Esophagus squamous epithelium (tissue), 5 donors: ENCODE measurements around the gene DBP. TPM values are rescaled to one million over a fixed set of nuclear protein-coding genes. Genes with fewer than 3 reads are reported as not detected.

ENCODE experiments used
- DNase-seq: peaks from one replicate; lab custom pipeline; 2025; lab: John Stamatoyannopoulos, UW
- H3K27ac ChIP-seq, 4 donors: fragments of 200-600 bp; sonication (generic); one replicate each; pipeline ENCODE4 v1.5.1; 2016 to 2019; ENCODE audit warnings: mild to moderate bottlenecking in 1 of 4
- H3K27me3 ChIP-seq, 4 donors: fragments of 200-600 bp; sonication (generic); 1 replicate in 3 of 4; 2 replicates in 1 of 4; pipeline versions ENCODE4 v1.5.1 to v1.6.0; 2017 to 2021; ENCODE audit warnings: antibody characterized with exemption in 1 of 4
- H3K36me3 ChIP-seq, 3 donors: fragments of 200-600 bp; sonication (generic); one replicate each; pipeline ENCODE4 v1.5.1; 2016 to 2019
- H3K4me1 ChIP-seq, 3 donors: fragments of 200-600 bp; sonication (generic); one replicate each; pipeline ENCODE4 v1.5.1; 2017 to 2019
- H3K4me3 ChIP-seq, 4 donors: fragments of 200-600 bp; sonication (generic); 1 replicate in 3 of 4; 2 replicates in 1 of 4; pipeline ENCODE4 v1.5.1; 2016 to 2019; ENCODE audit warnings: mild to moderate bottlenecking in 2 of 4, moderate library complexity in 1 of 4
- H3K9me3 ChIP-seq, 3 donors: fragments of 200-600 bp; sonication (generic); one replicate each; pipeline ENCODE4 v1.5.1; 2016 to 2019
- POLR2A ChIP-seq, 4 donors: fragments of 450-650 bp; IDR thresholded peaks; one replicate each; pipeline ENCODE4 v1.6.1; 2017; ENCODE audit warnings: antibody characterized with exemption in 4 of 4, mild to moderate bottlenecking in 4 of 4, moderate library complexity in 3 of 4
- WGBS, 2 donors: methylation state at CpG; one replicate each; pipeline ENCODE4 v1.1.5; 2018; 5-methylcytosine and 5-hydroxymethylcytosine counted together
- intact Hi-C: fragments of 100-400 bp; cut with DNase I; formaldehyde crosslinking; loops from one replicate; pipeline ENCODE4 v1.15.0; 2022
- total RNA-seq, 4 donors: library from RNA; depleted of rRNA; stranded (reverse); fragments of >200 nt; gene quantifications; one replicate each; pipeline ENCODE4 v1.1.0, GENCODE V29; 2016
- TF ChIP-seq, protein P1 (sequence below), 6 experiments: fragments of 450-650 bp in 4 of 6; fragments of 200-600 bp in 2 of 6; sonication (generic) in 2 of 6; IDR thresholded peaks; one replicate each; pipeline ENCODE4 v1.5.1; 2016 to 2019; ENCODE audit warnings: antibody characterized with exemption in 6 of 6, mild to moderate bottlenecking in 4 of 6, moderate library complexity in 4 of 6
- donor health status: DM: yes; HTN: yes; CAD: no.

Gene DBP
- total RNA-seq, 4 donors from 2014 or later: 4.2 to 16.2 (median 11.7) TPM

DNA sequence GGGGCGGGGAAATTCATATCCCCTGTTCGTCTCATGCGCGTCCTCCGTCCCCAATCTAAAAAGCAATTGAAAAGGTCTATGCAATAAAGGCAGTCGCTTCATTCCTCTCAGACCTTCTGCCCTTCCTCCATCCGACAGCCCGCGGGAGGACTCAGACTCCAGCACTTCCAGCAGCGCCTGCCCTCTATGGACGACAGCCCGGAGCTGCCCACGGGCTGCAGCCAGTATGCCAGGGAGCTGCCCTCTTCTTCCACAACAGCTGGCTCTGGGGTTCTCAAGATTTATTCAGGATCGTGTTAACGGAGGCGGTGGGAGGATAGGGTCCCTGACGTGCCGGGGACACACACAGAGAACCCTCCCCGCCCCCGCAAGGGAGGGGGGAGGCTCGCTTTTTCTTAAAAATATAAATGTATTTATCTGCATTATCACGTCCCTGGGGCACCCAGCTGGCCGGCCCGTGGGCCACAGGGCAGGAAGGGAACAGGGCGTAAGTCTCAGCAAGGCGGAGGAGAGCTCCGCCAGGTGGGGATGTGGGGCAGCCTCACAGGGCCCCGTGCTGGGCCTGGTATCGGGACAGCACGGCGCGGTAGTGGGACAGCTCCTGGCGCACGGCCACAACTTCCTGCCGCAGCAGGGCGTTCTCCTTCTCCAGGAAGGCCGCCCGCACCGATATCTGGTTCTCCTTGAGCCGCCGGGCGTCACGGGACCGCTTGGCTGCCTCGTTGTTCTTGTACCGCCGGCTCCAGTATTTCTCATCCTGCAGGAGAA is 6.7 kb downstream of the DBP start:
- DNase-seq: no peak
- H3K4me3 ChIP-seq: peak overlapping the region in 1 of 4 donors; percentile 43
- TF ChIP-seq POLR2A (IDR thresholded peaks at IDR 0.05): no peak
- TF ChIP-seq, protein P1, sequence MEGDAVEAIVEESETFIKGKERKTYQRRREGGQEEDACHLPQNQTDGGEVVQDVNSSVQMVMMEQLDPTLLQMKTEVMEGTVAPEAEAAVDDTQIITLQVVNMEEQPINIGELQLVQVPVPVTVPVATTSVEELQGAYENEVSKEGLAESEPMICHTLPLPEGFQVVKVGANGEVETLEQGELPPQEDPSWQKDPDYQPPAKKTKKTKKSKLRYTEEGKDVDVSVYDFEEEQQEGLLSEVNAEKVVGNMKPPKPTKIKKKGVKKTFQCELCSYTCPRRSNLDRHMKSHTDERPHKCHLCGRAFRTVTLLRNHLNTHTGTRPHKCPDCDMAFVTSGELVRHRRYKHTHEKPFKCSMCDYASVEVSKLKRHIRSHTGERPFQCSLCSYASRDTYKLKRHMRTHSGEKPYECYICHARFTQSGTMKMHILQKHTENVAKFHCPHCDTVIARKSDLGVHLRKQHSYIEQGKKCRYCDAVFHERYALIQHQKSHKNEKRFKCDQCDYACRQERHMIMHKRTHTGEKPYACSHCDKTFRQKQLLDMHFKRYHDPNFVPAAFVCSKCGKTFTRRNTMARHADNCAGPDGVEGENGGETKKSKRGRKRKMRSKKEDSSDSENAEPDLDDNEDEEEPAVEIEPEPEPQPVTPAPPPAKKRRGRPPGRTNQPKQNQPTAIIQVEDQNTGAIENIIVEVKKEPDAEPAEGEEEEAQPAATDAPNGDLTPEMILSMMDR (IDR thresholded peaks at IDR 0.05): no peak
- intact Hi-C loops: no loop called here
- peaks cover 0 to 57% (median 0%) of the 10 kb centered on the region in 3 donors for H3K36me3 ChIP-seq
- H3K27me3 ChIP-seq: no peaks in the 10 kb centered on the region
- H3K4me1 ChIP-seq: peaks cover 40 to 91% (median 49%) of the 10 kb centered on the region in 3 donors
- WGBS, 2 donors: 69 to 80% methylated on average over 15 to 23 of the region's 47 CpGs
- no peaks in the 10 kb centered on the region for H3K9me3 ChIP-seq
- peak overlapping the region; percentile 52 to 98 (median 84) for H3K27ac ChIP-seq

DNA sequence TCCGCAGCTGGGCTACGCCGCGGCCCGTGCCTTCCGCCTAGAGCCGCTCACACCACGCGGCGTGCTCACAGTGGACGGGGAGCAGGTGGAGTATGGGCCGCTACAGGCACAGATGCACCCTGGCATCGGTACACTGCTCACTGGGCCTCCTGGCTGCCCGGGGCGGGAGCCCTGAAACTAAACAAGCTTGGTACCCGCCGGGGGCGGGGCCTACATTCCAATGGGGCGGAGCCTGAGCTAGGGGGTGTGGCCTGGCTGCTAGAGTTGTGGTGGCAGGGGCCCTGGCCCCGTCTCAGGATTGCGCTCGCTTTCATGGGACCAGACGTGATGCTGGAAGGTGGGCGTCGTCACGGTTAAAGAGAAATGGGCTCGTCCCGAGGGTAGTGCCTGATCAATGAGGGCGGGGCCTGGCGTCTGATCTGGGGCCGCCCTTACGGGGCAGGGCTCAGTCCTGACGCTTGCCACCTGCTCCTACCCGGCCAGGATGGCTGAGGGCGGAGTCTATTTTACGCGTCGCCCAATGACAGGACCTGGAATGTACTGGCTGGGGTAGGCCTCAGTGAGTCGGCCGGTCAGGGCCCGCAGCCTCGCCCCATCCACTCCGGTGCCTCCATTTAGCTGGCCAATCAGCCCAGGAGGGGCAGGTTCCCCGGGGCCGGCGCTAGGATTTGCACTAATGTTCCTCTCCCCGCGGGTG is 7.4 kb downstream of the DBP start:
- H3K4me1 ChIP-seq: peaks cover 40 to 91% (median 47%) of the 10 kb centered on the region in 3 donors
- no peaks in the 10 kb centered on the region for H3K9me3 ChIP-seq
- intact Hi-C loops: no loop called here
- H3K27me3 ChIP-seq: no peaks in the 10 kb centered on the region
- H3K36me3 ChIP-seq: peaks cover 0 to 57% (median 0%) of the 10 kb centered on the region in 3 donors
- no peak overlapping the region for H3K4me3 ChIP-seq
- WGBS, 2 donors: 31 to 48% methylated on average over 9 to 10 of the region's 48 CpGs
- H3K27ac ChIP-seq: peak overlapping the region; percentile 52 to 98 (median 84)
- no peak for TF ChIP-seq POLR2A (IDR thresholded peaks at IDR 0.05)
- TF ChIP-seq, protein P1 (IDR thresholded peaks at IDR 0.05): no peak
- DNase-seq: no peak

DNA sequence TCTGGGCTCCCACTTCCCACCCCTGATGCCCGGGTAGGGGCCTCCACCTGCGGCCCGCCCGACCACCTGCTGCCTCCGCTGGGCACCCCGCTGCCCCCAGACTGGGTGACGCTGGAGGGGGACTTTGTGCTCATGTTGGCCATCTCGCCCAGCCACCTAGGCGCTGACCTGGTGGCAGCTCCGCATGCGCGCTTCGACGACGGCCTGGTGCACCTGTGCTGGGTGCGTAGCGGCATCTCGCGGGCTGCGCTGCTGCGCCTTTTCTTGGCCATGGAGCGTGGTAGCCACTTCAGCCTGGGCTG is 7.9 kb downstream of the DBP start:
- DNase-seq: no peak
- WGBS, 2 donors: 87 to 100% methylated on average over 1 to 14 of the region's 22 CpGs
- peak overlapping the region; percentile 52 to 98 (median 84) for H3K27ac ChIP-seq
- TF ChIP-seq POLR2A (IDR thresholded peaks at IDR 0.05): no peak
- TF ChIP-seq, protein P1 (IDR thresholded peaks at IDR 0.05): no peak
- peaks cover 42 to 91% (median 50%) of the 10 kb centered on the region in 3 donors for H3K4me1 ChIP-seq
- intact Hi-C loops: no loop called here
- peaks cover 0 to 57% (median 0%) of the 10 kb centered on the region in 3 donors for H3K36me3 ChIP-seq
- no peaks in the 10 kb centered on the region for H3K9me3 ChIP-seq
- no peaks in the 10 kb centered on the region for H3K27me3 ChIP-seq
- H3K4me3 ChIP-seq: no peak overlapping the region

DNA sequence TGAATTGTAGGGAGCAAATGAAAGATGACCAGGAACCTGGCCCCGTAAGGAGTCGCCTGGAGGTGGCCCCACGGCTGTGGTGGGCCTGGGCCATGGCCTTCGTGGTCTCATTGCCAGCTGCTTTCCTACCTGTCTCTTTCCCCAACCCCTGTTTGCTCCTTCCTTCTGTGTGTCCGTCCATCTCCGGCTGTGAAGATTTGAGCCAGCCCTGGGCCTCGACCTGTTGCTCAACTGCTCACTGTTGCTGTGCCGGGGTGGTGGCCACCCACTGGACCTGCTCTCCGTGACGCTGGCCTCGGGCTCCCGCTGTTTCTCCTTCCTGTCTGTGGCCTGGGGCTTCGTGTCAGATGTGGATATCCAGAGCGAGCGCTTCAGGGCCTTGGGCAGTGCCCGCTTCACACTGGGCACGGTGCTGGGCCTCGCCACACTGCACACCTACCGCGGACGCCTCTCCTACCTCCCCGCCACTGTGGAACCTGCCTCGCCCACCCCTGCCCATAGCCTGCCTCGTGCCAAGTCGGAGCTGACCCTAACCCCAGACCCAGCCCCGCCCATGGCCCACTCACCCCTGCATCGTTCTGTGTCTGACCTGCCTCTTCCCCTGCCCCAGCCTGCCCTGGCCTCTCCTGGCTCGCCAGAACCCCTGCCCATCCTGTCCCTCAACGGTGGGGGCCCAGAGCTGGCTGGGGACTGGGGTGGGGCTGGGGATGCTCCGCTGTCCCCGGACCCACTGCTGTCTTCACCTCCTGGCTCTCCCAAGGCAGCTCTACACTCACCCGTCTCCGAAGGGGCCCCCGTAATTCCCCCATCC is 8.5 kb downstream of the DBP start:
- no peaks in the 10 kb centered on the region for H3K9me3 ChIP-seq
- H3K4me1 ChIP-seq: peaks cover 36 to 90% (median 48%) of the 10 kb centered on the region in 3 donors
- peaks cover 0 to 57% (median 0%) of the 10 kb centered on the region in 3 donors for H3K36me3 ChIP-seq
- intact Hi-C loops: no loop called here
- no peak for TF ChIP-seq POLR2A (IDR thresholded peaks at IDR 0.05)
- TF ChIP-seq, protein P1 (IDR thresholded peaks at IDR 0.05): no peak
- no peak overlapping the region for H3K4me3 ChIP-seq
- no peak for DNase-seq
- H3K27me3 ChIP-seq: no peaks in the 10 kb centered on the region
- WGBS, 2 donors: 77 to 79% methylated on average over 10 to 30 of the region's 34 CpGs
- peak overlapping the region in 3 of 4 donors; percentile 83 to 98 (median 84) for H3K27ac ChIP-seq
